Measurements from ENCODE around the gene CNTN5. TPM values are rescaled to one million over a fixed set of nuclear protein-coding genes. Genes with fewer than 3 reads are reported as not detected.

Gene CNTN5
- total RNA-seq, 1 donor from 2014 or later, result 0.24 TPM

- no peaks in the 10 kb centered on the region for H3K27me3 ChIP-seq (ENCODE audit: low read depth)
- no peaks in the 10 kb centered on the region for H3K36me3 ChIP-seq
- no peaks in the 10 kb centered on the region for H3K9me3 ChIP-seq
- no peak overlapping the region for H3K4me3 ChIP-seq
- ATAC-seq, result no peak
- TF ChIP-seq CTCF (IDR thresholded peaks at IDR 0.05), result no peak
- DNase-seq, result no peak
- H3K4me1 ChIP-seq, result no peaks in the 10 kb centered on the region
- H3K27ac ChIP-seq, result no peak overlapping the region
- intact Hi-C loops (cut with DNase I), result no loop called here
These were observed 527.5 kb downstream of the CNTN5 start for GRCh38 chr11:99548264-99548663.

- TF ChIP-seq CTCF (IDR thresholded peaks at IDR 0.05), result no peak
- no peaks in the 10 kb centered on the region for H3K36me3 ChIP-seq
- H3K27me3 ChIP-seq (ENCODE audit: low read depth), result no peaks in the 10 kb centered on the region
- H3K27ac ChIP-seq, result no peak overlapping the region
- intact Hi-C loops (cut with DNase I), result no loop called here
- H3K4me3 ChIP-seq, result no peak overlapping the region
- no peak for ATAC-seq
- DNase-seq, result no peak
- no peaks in the 10 kb centered on the region for H3K4me1 ChIP-seq
- H3K9me3 ChIP-seq, result no peaks in the 10 kb centered on the region
These were observed 533.6 kb downstream of the CNTN5 start for GRCh38 chr11:99554232-99554903.

GRCh38 chr11:99555486-99555885, 534.7 kb downstream of the CNTN5 start:
- H3K4me1 ChIP-seq, result no peaks in the 10 kb centered on the region
- DNase-seq (no peak), ATAC-seq (no peak)
- H3K9me3 ChIP-seq, result no peaks in the 10 kb centered on the region
- no peaks in the 10 kb centered on the region for H3K36me3 ChIP-seq
- TF ChIP-seq CTCF (IDR thresholded peaks at IDR 0.05), result no peak
- no peak overlapping the region for H3K4me3 ChIP-seq
- H3K27me3 ChIP-seq (ENCODE audit: low read depth), result no peaks in the 10 kb centered on the region
- H3K27ac ChIP-seq, result no peak overlapping the region
- intact Hi-C loops (cut with DNase I), result no loop called here

GRCh38 chr11:99565333-99565732, 544.6 kb downstream of the CNTN5 start:
- no peak overlapping the region for H3K27ac ChIP-seq
- intact Hi-C loops (cut with DNase I), result no loop called here
- TF ChIP-seq CTCF (IDR thresholded peaks at IDR 0.05), result no peak
- H3K9me3 ChIP-seq, result no peaks in the 10 kb centered on the region
- no peaks in the 10 kb centered on the region for H3K27me3 ChIP-seq (ENCODE audit: low read depth)
- no peaks in the 10 kb centered on the region for H3K36me3 ChIP-seq
- ATAC-seq, result no peak
- H3K4me3 ChIP-seq, result no peak overlapping the region
- H3K4me1 ChIP-seq, result no peaks in the 10 kb centered on the region
- no peak for DNase-seq

GRCh38 chr11:99567334-99567956, 546.7 kb downstream of the CNTN5 start:
- DNase-seq, result no peak
- Histone ChIP-seq H3K36me3 (no peaks in the 10 kb centered on the region), H3K4me3 (no peak overlapping the region), H3K9me3 (no peaks in the 10 kb centered on the region), H3K27ac (no peak overlapping the region), H3K27me3 (ENCODE audit: low read depth) (no peaks in the 10 kb centered on the region), H3K4me1 (no peaks in the 10 kb centered on the region)
- intact Hi-C loops (cut with DNase I), result no loop called here
- no peak for ATAC-seq
- TF ChIP-seq CTCF (IDR thresholded peaks at IDR 0.05), result no peak

All from lower lobe of right lung (tissue), 2 donors.